HCT116 (cell line): ENCODE measurements around the gene COL12A1. TPM values are rescaled to one million over a fixed set of nuclear protein-coding genes. Genes with fewer than 3 reads are reported as not detected.

Source experiments
- ATAC-seq: fragments of 200-7000 bp; cut with Tn5 transposase; 2 replicates; pipeline ENCODE4 v1.9.1; 2020; ENCODE audit warnings: mild to moderate bottlenecking, moderate library complexity
- BruUV-seq: library from RNA; stranded (reverse); fragments of 400-500 nt; replicated peaks from 2 replicates; lab custom pipeline; 2021; lab: Mats Ljungman, UMichigan
- CTCF ChIA-PET: fragments of 300-600 bp; sonication (Branson Sonifier 250); formaldehyde crosslinking; loops from one replicate; lab custom pipeline; 2021; ENCODE audit warnings: antibody characterized with exemption; lab: Charles Lee
- POLR2A ChIA-PET: fragments of 300-600, 350-600 bp; sonication (Branson Sonifier 250); formaldehyde crosslinking; loops from one replicate; lab custom pipeline; 2021; ENCODE audit warnings: antibody characterized with exemption; lab: Charles Lee
- RAD21 ChIA-PET, 2 experiments: fragments of 300-600 bp; sonication (Branson Sonifier 250); formaldehyde crosslinking; loops; one replicate each; lab custom pipeline; 2023; ENCODE audit warnings: low total read pairs in 2 of 2; ENCODE audit not compliant: uncharacterized antibody in 2 of 2, unreplicated experiment in 2 of 2, low non-redundant PET in 1 of 2; lab: Charles Lee
- DNase-seq: peaks from one replicate; pipeline ENCODE4 v3.0.0-alpha.2; 2010; ENCODE audit warnings: low read depth, low spot score
- H2AFZ ChIP-seq: fragments of 200-600 bp; shearing (Covaris generic), sonication (generic); 2 replicates; pipeline ENCODE4 v1.6.1; 2017; ENCODE audit warnings: low read depth, mixed run types, mixed read lengths, antibody characterized with exemption, low read length; ENCODE audit not compliant: poor library complexity, severe bottlenecking
- H3K27ac ChIP-seq: 2 replicates; pipeline ENCODE4 v1.5.1; 2012; ENCODE audit warnings: low read depth, low read length
- H3K27me3 ChIP-seq: fragments of 200-600 bp; sonication (generic); 2 replicates; pipeline ENCODE4 v1.6.1; 2016; ENCODE audit warnings: mixed run types, low read length, mixed read lengths; ENCODE audit not compliant: insufficient read depth
- H3K36me3 ChIP-seq, 2 experiments: fragments of 200-500 bp in 1 of 2; fragments of 200-600 bp in 1 of 2; sonication (Bioruptor generic) in 1 of 2; sonication (generic) in 1 of 2; 2 replicates each; pipeline versions ENCODE4 v1.5.1 to v1.6.1; 2014 to 2016; ENCODE audit warnings: low read length in 2 of 2, inconsistent platforms in 1 of 2, mixed read lengths in 1 of 2, mixed run types in 1 of 2; ENCODE audit not compliant: insufficient read depth in 2 of 2, control insufficient read depth in 1 of 2
- H3K4me1 ChIP-seq, 2 experiments: fragments of 200-600 bp in 1 of 2; sonication (generic) in 1 of 2; 2 replicates each; pipeline versions ENCODE4 v1.5.1 to v1.6.1; 2012 to 2017; ENCODE audit warnings: low read length in 2 of 2, inconsistent platforms in 1 of 2, mild to moderate bottlenecking in 1 of 2, mixed read lengths in 1 of 2, mixed run types in 1 of 2, moderate library complexity in 1 of 2; ENCODE audit not compliant: insufficient read depth in 2 of 2, control insufficient read depth in 1 of 2
- H3K4me2 ChIP-seq: fragments of 200-600 bp; sonication (generic); 2 replicates; pipeline ENCODE4 v1.6.1; 2017; ENCODE audit warnings: mixed run types, low read length, mixed read lengths
- H3K4me3 ChIP-seq, 2 experiments: fragments of 200-600 bp in 1 of 2; sonication (generic) in 1 of 2; replicated peaks in 1 of 2; 2 replicates each; pipeline ENCODE4 v1.5.1; 2011 to 2016; ENCODE audit warnings: low read length in 2 of 2, control low read depth in 1 of 2, low read depth in 1 of 2, mild to moderate bottlenecking in 1 of 2, mixed read lengths in 1 of 2, mixed run types in 1 of 2
- H3K79me2 ChIP-seq: fragments of 200-600 bp; sonication (generic); 2 replicates; pipeline ENCODE4 v1.6.1; 2017; ENCODE audit warnings: mild to moderate bottlenecking, mixed run types, low read length, moderate library complexity, mixed read lengths; ENCODE audit not compliant: insufficient read depth
- H3K9ac ChIP-seq: fragments of 200-600 bp; sonication (generic); 2 replicates; pipeline ENCODE4 v1.6.1; 2016; ENCODE audit warnings: low read length, mixed read lengths
- H3K9me2 ChIP-seq: fragments of 200-600 bp; sonication (generic), shearing (Covaris generic); 2 replicates; pipeline ENCODE4 v1.6.1; 2017; ENCODE audit warnings: mixed run types, mild to moderate bottlenecking, moderate library complexity; ENCODE audit not compliant: insufficient read depth
- H3K9me3 ChIP-seq, 2 experiments: fragments of 200-500 bp in 1 of 2; fragments of 200-600 bp in 1 of 2; sonication (Bioruptor generic) in 1 of 2; sonication (generic) in 1 of 2; 2 replicates each; pipeline ENCODE4 v1.6.1; 2014 to 2017; ENCODE audit warnings: low read length in 2 of 2, mixed read lengths in 2 of 2, inconsistent platforms in 1 of 2, low read depth in 1 of 2, mild to moderate bottlenecking in 1 of 2, mixed run types in 1 of 2, moderate library complexity in 1 of 2; ENCODE audit not compliant: control insufficient read depth in 1 of 2, insufficient read depth in 1 of 2
- H4K20me1 ChIP-seq: fragments of 200-600 bp; sonication (generic), shearing (Covaris generic); 2 replicates; pipeline ENCODE4 v1.6.1; 2017; ENCODE audit warnings: mixed run types, mild to moderate bottlenecking, moderate library complexity; ENCODE audit not compliant: insufficient read depth
- CBX3 ChIP-seq: IDR thresholded peaks from 2 replicates; pipeline ENCODE4 v1.6.1; 2012; ENCODE audit warnings: low read depth
- EGR1 ChIP-seq: IDR thresholded peaks from 2 replicates; pipeline ENCODE4 v1.6.1; 2012; ENCODE audit warnings: low read depth
- ELF1 ChIP-seq: IDR thresholded peaks from 2 replicates; pipeline ENCODE4 v1.6.1; 2012; ENCODE audit warnings: low read depth, borderline replicate concordance
- EZH2phosphoT487 ChIP-seq: fragments of 200-600 bp; IDR thresholded peaks from 2 replicates; pipeline ENCODE4 v1.6.1; 2018; ENCODE audit warnings: antibody characterized with exemption, borderline replicate concordance
- POLR2A ChIP-seq: IDR thresholded peaks from 2 replicates; pipeline ENCODE4 v1.7.0; 2011; ENCODE audit warnings: borderline replicate concordance; ENCODE audit not compliant: insufficient read depth, insufficient read length; ENCODE audit errors: extremely low read depth
- RAD21 ChIP-seq: IDR thresholded peaks from 2 replicates; pipeline ENCODE4 v1.6.1; 2012; ENCODE audit warnings: low read depth, mild to moderate bottlenecking
- REST ChIP-seq: IDR thresholded peaks from 2 replicates; pipeline ENCODE4 v1.6.1; 2012; ENCODE audit warnings: low read depth
- SIN3A ChIP-seq: IDR thresholded peaks from 2 replicates; pipeline ENCODE4 v1.6.1; 2012; ENCODE audit warnings: low read depth
- intact Hi-C: fragments of 100-400 bp; cut with micrococcal nuclease; formaldehyde crosslinking; loops from 2 replicates; pipeline ENCODE4 v1.10.0; 2022
- total RNA-seq: library from RNA; stranded (reverse); gene quantifications from one replicate; pipeline ENCODE4 v1.2.1, GENCODE V29; 2021; ENCODE audit not compliant: unreplicated experiment

The COL12A1 gene
- total RNA-seq, 1 experiment from 2014 or later: 23.5 TPM

DNA sequence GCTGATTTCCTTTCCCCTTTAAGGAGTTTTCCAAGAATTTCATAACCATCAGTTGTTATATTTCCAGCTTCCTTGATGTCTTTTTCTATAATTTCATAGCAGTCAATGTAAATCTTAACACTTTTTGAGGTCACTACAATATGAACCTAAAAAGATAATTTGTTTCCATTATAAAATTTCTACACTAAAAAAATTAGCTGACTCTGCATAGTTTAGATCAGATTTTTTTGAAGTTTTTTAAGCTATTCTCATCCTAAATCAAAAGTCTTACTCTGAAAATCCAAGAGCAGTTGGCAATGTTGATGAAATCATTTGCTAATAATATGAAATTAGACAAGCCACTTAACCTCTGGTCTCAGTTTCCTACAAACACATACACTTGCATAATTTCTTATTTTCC, 96.8 kb downstream of the COL12A1 start:
- BruUV-seq: no TSS peak
- no peaks in the 10 kb centered on the region for H4K20me1 ChIP-seq
- no peaks in the 10 kb centered on the region for H3K36me3 ChIP-seq
- ChIA-PET POLR2A (no interaction called here), CTCF (no interaction called here), RAD21 (no interaction called here)
- intact Hi-C loops: no loop called here
- no peak overlapping the region for H2AFZ ChIP-seq
- no peak for DNase-seq
- no peak overlapping the region for H3K4me3 ChIP-seq
- no peaks in the 10 kb centered on the region for H3K9me3 ChIP-seq
- no peak overlapping the region for H3K9ac ChIP-seq
- no peaks in the 10 kb centered on the region for H3K4me1 ChIP-seq
- ATAC-seq: no peak
- no peaks in the 10 kb centered on the region for H3K79me2 ChIP-seq
- no peaks in the 10 kb centered on the region for H3K27me3 ChIP-seq
- H3K4me2 ChIP-seq: no peak overlapping the region
- no peak overlapping the region for H3K27ac ChIP-seq
- no peaks in the 10 kb centered on the region for H3K9me2 ChIP-seq
- TF ChIP-seq SIN3A (no peak), ELF1 (no peak), POLR2A (no peak), RAD21 (no peak), REST (no peak), CBX3 (no peak), EGR1 (no peak), EZH2phosphoT487 (no peak)
- TF ChIP-seq, all 23 proteins: peak for 0
